ENCODE measurements around the gene PRKCSH. TPM values are rescaled to one million over a fixed set of nuclear protein-coding genes. Genes with fewer than 3 reads are reported as not detected.
A peak's percentile ranks its signal among the peaks of the same experiment; 100 is the strongest.
"Not testable (repeated sequence)": the region's sequence is repeated elsewhere in the genome, so short reads cannot be mapped to it uniquely, and the experiment has no call there.

The PRKCSH gene
- total RNA-seq, 2 experiments from 2014 or later: 260 to 264 TPM

- DNase-seq: peak; percentile 29
- Mint-ChIP-seq H3K4me3 (no peak overlapping the region), H3K9me3 (no peaks in the 10 kb centered on the region), H3K36me3 (peaks cover 7% of the 10 kb centered on the region), H3K27ac (no peak overlapping the region), H3K4me1 (ENCODE audit: low read depth) (no peaks in the 10 kb centered on the region), H3K27me3 (peaks cover 6% of the 10 kb centered on the region)
- intact Hi-C loops (cut with micrococcal nuclease): no loop called here
- ChIA-PET POLR2A (no interaction called here), CTCF (no interaction called here)
Observed at GRCh38 chr19:11453468-11454341, 18.3 kb downstream of the PRKCSH start.

- intact Hi-C loops (cut with micrococcal nuclease): not testable (repeated sequence)
Observed at GRCh38 chr19:11455233-11455554, 19.8 kb downstream of the PRKCSH start.

GRCh38 chr19:11456659-11457058, 21.2 kb downstream of the PRKCSH start:
- no peak overlapping the region for H3K27ac Mint-ChIP-seq
- H3K4me1 Mint-ChIP-seq (ENCODE audit: low read depth): no peaks in the 10 kb centered on the region
- peaks cover 10% of the 10 kb centered on the region for H3K27me3 Mint-ChIP-seq
- CTCF ChIA-PET: interaction anchor here (1.3 kb wide), 1 partner anchor 26 kb away, joined by 4 read pairs; no protein-coding TSS in a partner anchor
- intact Hi-C loops (cut with micrococcal nuclease): no loop called here
- H3K36me3 Mint-ChIP-seq: no peaks in the 10 kb centered on the region
- no peaks in the 10 kb centered on the region for H3K9me3 Mint-ChIP-seq
- POLR2A ChIA-PET: no interaction called here
- H3K4me3 Mint-ChIP-seq: no peak overlapping the region
- DNase-seq: no peak

More at GRCh38 chr19:11455233-11455554, 19.8 kb downstream of the PRKCSH start:
- H3K36me3 Mint-ChIP-seq; H3K9me3 Mint-ChIP-seq; H3K27me3 Mint-ChIP-seq; H3K4me1 Mint-ChIP-seq (ENCODE audit: low read depth); POLR2A ChIA-PET; CTCF ChIA-PET; H3K27ac Mint-ChIP-seq; DNase-seq; H3K4me3 Mint-ChIP-seq: not testable (repeated sequence)

DNA sequence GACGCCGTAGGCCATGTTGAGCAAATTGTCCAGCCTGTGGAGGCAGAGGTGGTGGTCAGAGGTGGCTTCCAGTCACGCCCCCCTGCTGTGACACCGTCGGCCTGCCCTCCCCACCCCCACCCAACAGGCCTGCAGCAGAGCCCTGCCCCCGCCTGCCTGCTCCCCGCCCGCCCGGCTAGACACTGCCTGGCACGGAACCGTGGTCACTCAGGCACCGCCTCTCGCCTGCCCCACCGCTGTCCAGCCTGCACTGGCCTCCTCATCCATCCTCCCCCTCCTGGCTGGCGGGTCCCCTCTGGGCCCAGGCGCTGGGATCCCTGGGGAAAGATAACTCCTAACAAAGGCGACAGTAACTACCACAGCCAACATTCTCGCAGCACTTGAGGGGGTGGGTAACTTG, 21.7 kb downstream of the PRKCSH start:
- intact Hi-C loops (cut with micrococcal nuclease): no loop called here
- Mint-ChIP-seq H3K27ac (no peak overlapping the region), H3K9me3 (no peaks in the 10 kb centered on the region), H3K4me1 (ENCODE audit: low read depth) (no peaks in the 10 kb centered on the region), H3K4me3 (no peak overlapping the region), H3K36me3 (no peaks in the 10 kb centered on the region), H3K27me3 (peaks cover 10% of the 10 kb centered on the region)
- CTCF ChIA-PET: interaction anchor here (1.3 kb wide), 1 partner anchor 25 kb away, joined by 4 read pairs; no protein-coding TSS in a partner anchor
- DNase-seq: no peak
- POLR2A ChIA-PET: no interaction called here

DNA sequence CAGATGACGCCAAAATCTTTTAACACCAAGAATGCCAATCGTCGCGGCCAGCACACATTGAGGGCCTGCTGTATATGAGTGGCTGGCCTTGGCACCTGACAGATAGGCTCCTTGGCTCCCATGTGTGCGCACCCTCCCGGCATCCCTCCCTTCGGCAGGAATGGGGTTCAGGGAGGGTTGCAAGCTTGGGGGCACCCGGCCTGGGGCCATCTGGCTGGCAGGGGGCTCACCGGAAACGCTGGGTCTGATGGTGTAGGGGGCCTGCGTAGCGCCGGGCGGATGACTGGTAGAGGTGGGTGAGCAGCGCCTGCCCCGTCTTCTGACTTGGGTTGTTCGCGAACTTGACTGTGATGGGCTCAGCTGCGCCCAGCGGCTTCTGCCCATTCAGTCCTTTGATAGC, 22.4 kb downstream of the PRKCSH start:
- H3K36me3 Mint-ChIP-seq: no peaks in the 10 kb centered on the region
- intact Hi-C loops (cut with micrococcal nuclease): no loop called here
- ChIA-PET POLR2A (no interaction called here), CTCF (interaction anchor here (1.3 kb wide), 1 partner anchor 25 kb away, joined by 4 read pairs; no protein-coding TSS in a partner anchor)
- H3K9me3 Mint-ChIP-seq: no peaks in the 10 kb centered on the region
- H3K27ac Mint-ChIP-seq: no peak overlapping the region
- no peaks in the 10 kb centered on the region for H3K4me1 Mint-ChIP-seq (ENCODE audit: low read depth)
- H3K27me3 Mint-ChIP-seq: peaks cover 10% of the 10 kb centered on the region
- H3K4me3 Mint-ChIP-seq: no peak overlapping the region
- no peak for DNase-seq

GRCh38 chr19:11458236-11458900, 22.9 kb downstream of the PRKCSH start:
- Mint-ChIP-seq H3K27ac (no peak overlapping the region), H3K4me1 (ENCODE audit: low read depth) (no peaks in the 10 kb centered on the region), H3K4me3 (no peak overlapping the region), H3K36me3 (no peaks in the 10 kb centered on the region), H3K27me3 (peaks cover 10% of the 10 kb centered on the region), H3K9me3 (no peaks in the 10 kb centered on the region)
- DNase-seq: no peak
- CTCF ChIA-PET: interaction anchor here (0.7 to 1.3 kb wide), 2 partner anchors 24 to 632 kb away, joined by 4 read pairs; no protein-coding TSS in a partner anchor
- intact Hi-C loops (cut with micrococcal nuclease): no loop called here
- POLR2A ChIA-PET: interaction anchor here (0.6 kb wide), 1 partner anchor 19 kb away, joined by 3 read pairs; no protein-coding TSS in a partner anchor

DNA sequence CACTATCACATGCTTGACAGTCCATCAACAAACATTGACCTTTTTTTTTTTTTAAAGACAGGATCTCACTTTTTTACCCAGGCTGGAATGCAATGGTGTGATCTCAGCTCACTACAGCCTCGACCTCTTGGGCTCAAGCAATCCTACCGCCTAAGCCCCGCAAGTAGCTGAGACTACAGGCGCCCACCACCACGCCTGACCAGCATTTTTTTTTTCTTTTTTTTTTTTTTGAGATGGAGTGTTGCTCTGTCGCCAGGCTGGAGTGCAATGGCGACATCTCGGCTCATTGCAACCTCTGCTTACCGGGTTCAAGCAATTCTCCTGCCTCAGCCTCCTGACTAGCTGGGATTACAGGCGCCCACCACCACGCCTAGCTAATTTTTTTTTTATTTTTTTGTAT, 23.5 kb downstream of the PRKCSH start:
- H3K9me3 Mint-ChIP-seq: not testable (repeated sequence)

DNA sequence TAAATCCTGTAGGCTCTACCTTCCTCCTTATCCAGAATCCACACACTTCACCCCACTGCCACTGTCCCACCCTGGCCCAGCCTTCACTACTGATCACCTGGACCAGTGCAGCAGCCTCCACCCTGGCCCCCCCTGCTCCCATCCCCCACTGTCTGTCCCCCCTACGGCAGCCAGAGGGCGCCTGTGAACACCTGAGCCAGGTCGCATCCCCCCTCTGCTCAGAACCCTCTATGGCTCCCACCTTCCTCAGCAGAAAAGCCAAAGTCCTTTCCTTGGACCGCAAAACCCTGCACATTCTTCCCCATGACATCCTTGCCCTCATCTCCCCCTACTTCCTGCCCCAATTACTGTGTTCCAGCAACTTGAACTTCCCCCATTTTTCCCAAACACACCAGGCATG, 24.8 kb downstream of the PRKCSH start:
- Mint-ChIP-seq H3K36me3 (no peaks in the 10 kb centered on the region), H3K27me3 (peaks cover 10% of the 10 kb centered on the region), H3K27ac (no peak overlapping the region), H3K4me1 (ENCODE audit: low read depth) (no peaks in the 10 kb centered on the region), H3K4me3 (no peak overlapping the region), H3K9me3 (no peaks in the 10 kb centered on the region)
- ChIA-PET CTCF (interaction anchor here (0.6 to 1.4 kb wide), 3 partner anchors 22 to 128 kb away, joined by 3 to 4 read pairs (median 4); no protein-coding TSS in a partner anchor), POLR2A (no interaction called here)
- peak; percentile 42 for DNase-seq
- intact Hi-C loops (cut with micrococcal nuclease): no loop called here

More for the DNA sequence above, 23.5 kb downstream of the PRKCSH start:
- DNase-seq; intact Hi-C loops (cut with micrococcal nuclease); H3K4me1 Mint-ChIP-seq (ENCODE audit: low read depth); H3K36me3 Mint-ChIP-seq; H3K27ac Mint-ChIP-seq; H3K4me3 Mint-ChIP-seq: not testable (repeated sequence)
- H3K27me3 Mint-ChIP-seq: peaks cover 10% of the 10 kb centered on the region
- ChIA-PET POLR2A (interaction anchor here (0.6 kb wide), 1 partner anchor 19 kb away, joined by 3 read pairs; no protein-coding TSS in a partner anchor), CTCF (interaction anchor here (0.7 to 1.4 kb wide), 2 partner anchors 24 to 633 kb away, joined by 4 read pairs; no protein-coding TSS in a partner anchor)

DNA sequence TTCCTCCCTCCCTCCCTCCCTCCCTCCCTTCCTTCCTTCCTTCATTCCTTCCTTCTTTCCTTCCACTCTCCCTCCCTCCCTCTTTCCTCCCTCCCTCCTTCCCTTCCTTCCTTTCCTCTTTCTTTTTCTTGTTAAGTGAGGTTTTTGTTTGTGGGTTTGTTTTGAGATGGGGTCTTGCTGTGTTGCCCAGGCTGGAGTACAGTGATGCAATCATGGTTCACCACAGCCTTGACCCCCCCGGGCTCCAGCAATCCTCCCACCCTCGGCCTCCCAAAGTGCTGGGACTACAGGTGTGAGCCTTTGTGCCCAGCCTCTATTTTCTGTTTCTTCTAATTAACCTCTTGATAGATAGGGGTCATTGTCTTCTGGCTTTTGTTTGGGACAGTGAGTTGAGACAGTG, 26.0 kb downstream of the PRKCSH start:
- no peaks in the 10 kb centered on the region for H3K36me3 Mint-ChIP-seq
- H3K27ac Mint-ChIP-seq: no peak overlapping the region
- POLR2A ChIA-PET: interaction anchor here (0.7 kb wide), 1 partner anchor 711 kb away, joined by 4 read pairs; no protein-coding TSS in a partner anchor
- no peak for DNase-seq
- no peaks in the 10 kb centered on the region for H3K9me3 Mint-ChIP-seq
- H3K4me3 Mint-ChIP-seq: no peak overlapping the region
- peaks cover 13% of the 10 kb centered on the region for H3K27me3 Mint-ChIP-seq
- CTCF ChIA-PET: no interaction called here
- intact Hi-C loops (cut with micrococcal nuclease): no loop called here
- no peaks in the 10 kb centered on the region for H3K4me1 Mint-ChIP-seq (ENCODE audit: low read depth)

GRCh38 chr19:11463391-11463790, 28.0 kb downstream of the PRKCSH start:
- intact Hi-C loops (cut with micrococcal nuclease): no loop called here
- ChIA-PET POLR2A (no interaction called here), CTCF (no interaction called here)
- Mint-ChIP-seq H3K4me1 (ENCODE audit: low read depth) (no peaks in the 10 kb centered on the region), H3K27me3 (peaks cover 10% of the 10 kb centered on the region), H3K27ac (no peak overlapping the region), H3K4me3 (no peak overlapping the region), H3K9me3 (no peaks in the 10 kb centered on the region), H3K36me3 (no peaks in the 10 kb centered on the region)
- DNase-seq: peak; percentile 37

GRCh38 chr19:11464333-11465265, 29.2 kb downstream of the PRKCSH start:
- no peaks in the 10 kb centered on the region for H3K36me3 Mint-ChIP-seq
- ChIA-PET POLR2A (no interaction called here), CTCF (no interaction called here)
- H3K9me3 Mint-ChIP-seq: no peaks in the 10 kb centered on the region
- peaks cover 6% of the 10 kb centered on the region for H3K27me3 Mint-ChIP-seq
- DNase-seq: no peak
- no peak overlapping the region for H3K4me3 Mint-ChIP-seq
- no peaks in the 10 kb centered on the region for H3K4me1 Mint-ChIP-seq (ENCODE audit: low read depth)
- intact Hi-C loops (cut with micrococcal nuclease): no loop called here
- no peak overlapping the region for H3K27ac Mint-ChIP-seq

Measured in activated CD4-positive, alpha-beta memory T cell treated with anti-CD3 and anti-CD28 coated beads for 36 hours (primary cell).